HL-60 (cell line): ENCODE results near the gene PDE4B.

Experiments
- GABPA ChIP-seq: IDR thresholded peaks from 2 replicates; pipeline ENCODE4 v1.6.1; 2012; ENCODE audit warnings: low read depth
- POLR2AphosphoS5 ChIP-seq: IDR thresholded peaks from 2 replicates; pipeline ENCODE4 v1.6.1; 2012; ENCODE audit warnings: low read depth
- SPI1 ChIP-seq: IDR thresholded peaks from 2 replicates; pipeline ENCODE4 v1.6.1; 2012; ENCODE audit warnings: low read depth, mild to moderate bottlenecking, borderline replicate concordance
- TF ChIP-seq, protein P1 (sequence below): IDR thresholded peaks from one replicate; pipeline ENCODE4 v1.5.1; 2011; ENCODE audit warnings: low read length, control low read depth, inconsistent platforms; ENCODE audit not compliant: insufficient read depth
- TF ChIP-seq, protein P2 (sequence below): IDR thresholded peaks from 2 replicates; pipeline ENCODE4 v1.6.1; 2012; ENCODE audit warnings: low read depth; ENCODE audit not compliant: insufficient replicate concordance

DNA sequence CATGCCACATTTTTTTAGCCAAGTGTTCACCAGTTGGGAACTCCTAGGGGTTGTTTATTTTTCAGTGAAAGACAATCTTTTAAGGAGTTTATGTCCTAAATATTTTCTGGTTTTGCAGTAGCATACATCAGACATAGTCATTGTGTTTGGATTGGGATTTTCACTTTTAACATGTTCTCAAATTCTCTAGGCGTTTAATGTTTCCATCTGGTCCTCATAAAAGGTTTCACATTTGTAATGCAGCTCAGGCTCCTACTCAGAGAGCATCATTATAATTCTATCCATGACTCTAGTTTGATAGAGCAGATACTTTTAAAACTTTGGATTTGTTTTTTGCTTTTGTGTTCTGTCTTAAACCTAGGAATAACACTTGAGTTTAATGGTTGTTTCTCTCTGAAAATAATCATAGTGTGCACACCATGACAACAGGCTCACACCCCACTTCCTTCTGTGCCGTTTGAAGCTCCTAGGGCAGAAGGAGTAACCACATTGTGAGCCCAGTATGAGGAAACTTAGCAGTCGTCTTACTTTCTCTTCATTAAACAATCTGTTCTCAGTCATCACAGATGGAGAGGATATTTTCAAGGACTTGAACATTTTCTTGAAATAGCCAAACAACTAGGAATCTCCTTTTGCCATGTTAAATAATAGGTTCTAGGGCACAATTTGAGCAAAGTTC lies 219.6 kb downstream of the PDE4B start:
- TF ChIP-seq, protein P1, sequence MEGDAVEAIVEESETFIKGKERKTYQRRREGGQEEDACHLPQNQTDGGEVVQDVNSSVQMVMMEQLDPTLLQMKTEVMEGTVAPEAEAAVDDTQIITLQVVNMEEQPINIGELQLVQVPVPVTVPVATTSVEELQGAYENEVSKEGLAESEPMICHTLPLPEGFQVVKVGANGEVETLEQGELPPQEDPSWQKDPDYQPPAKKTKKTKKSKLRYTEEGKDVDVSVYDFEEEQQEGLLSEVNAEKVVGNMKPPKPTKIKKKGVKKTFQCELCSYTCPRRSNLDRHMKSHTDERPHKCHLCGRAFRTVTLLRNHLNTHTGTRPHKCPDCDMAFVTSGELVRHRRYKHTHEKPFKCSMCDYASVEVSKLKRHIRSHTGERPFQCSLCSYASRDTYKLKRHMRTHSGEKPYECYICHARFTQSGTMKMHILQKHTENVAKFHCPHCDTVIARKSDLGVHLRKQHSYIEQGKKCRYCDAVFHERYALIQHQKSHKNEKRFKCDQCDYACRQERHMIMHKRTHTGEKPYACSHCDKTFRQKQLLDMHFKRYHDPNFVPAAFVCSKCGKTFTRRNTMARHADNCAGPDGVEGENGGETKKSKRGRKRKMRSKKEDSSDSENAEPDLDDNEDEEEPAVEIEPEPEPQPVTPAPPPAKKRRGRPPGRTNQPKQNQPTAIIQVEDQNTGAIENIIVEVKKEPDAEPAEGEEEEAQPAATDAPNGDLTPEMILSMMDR, result no peak
- TF ChIP-seq GABPA (no peak), POLR2AphosphoS5 (no peak), SPI1 (peak; percentile 26; the same call in 1 of the 2 replicates)
- TF ChIP-seq, protein P2, sequence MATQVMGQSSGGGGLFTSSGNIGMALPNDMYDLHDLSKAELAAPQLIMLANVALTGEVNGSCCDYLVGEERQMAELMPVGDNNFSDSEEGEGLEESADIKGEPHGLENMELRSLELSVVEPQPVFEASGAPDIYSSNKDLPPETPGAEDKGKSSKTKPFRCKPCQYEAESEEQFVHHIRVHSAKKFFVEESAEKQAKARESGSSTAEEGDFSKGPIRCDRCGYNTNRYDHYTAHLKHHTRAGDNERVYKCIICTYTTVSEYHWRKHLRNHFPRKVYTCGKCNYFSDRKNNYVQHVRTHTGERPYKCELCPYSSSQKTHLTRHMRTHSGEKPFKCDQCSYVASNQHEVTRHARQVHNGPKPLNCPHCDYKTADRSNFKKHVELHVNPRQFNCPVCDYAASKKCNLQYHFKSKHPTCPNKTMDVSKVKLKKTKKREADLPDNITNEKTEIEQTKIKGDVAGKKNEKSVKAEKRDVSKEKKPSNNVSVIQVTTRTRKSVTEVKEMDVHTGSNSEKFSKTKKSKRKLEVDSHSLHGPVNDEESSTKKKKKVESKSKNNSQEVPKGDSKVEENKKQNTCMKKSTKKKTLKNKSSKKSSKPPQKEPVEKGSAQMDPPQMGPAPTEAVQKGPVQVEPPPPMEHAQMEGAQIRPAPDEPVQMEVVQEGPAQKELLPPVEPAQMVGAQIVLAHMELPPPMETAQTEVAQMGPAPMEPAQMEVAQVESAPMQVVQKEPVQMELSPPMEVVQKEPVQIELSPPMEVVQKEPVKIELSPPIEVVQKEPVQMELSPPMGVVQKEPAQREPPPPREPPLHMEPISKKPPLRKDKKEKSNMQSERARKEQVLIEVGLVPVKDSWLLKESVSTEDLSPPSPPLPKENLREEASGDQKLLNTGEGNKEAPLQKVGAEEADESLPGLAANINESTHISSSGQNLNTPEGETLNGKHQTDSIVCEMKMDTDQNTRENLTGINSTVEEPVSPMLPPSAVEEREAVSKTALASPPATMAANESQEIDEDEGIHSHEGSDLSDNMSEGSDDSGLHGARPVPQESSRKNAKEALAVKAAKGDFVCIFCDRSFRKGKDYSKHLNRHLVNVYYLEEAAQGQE, result no peak
